Sigmoid colon (tissue), 4 donors: ENCODE results near the gene PUSL1.

ENCODE experiments used
- CTCF ChIP-seq, 4 experiments: fragments of 450-650 bp in 3 of 4; fragments of 200-600 bp in 1 of 4; IDR thresholded peaks; one replicate each; pipeline ENCODE4 v1.5.1; 2016 to 2019; ENCODE audit warnings: antibody characterized with exemption in 4 of 4, mild to moderate bottlenecking in 3 of 4, moderate library complexity in 2 of 4
- EP300 ChIP-seq, 4 donors: sonication (generic); formaldehyde crosslinking; IDR thresholded peaks; one replicate each; pipeline ENCODE4 v1.6.1; 2017; ENCODE audit warnings: antibody characterized with exemption in 4 of 4
- POLR2A ChIP-seq, 2 donors: fragments of 450-650 bp; IDR thresholded peaks; one replicate each; pipeline ENCODE4 v1.6.1; 2016; ENCODE audit warnings: antibody characterized with exemption in 2 of 2, mild to moderate bottlenecking in 2 of 2, moderate library complexity in 2 of 2

- TF ChIP-seq CTCF (IDR thresholded peaks at IDR 0.05) (no peak), POLR2A (IDR thresholded peaks at IDR 0.05) (no peak), EP300 (IDR thresholded peaks at IDR 0.05) (no peak)
Measured at GRCh38 chr1:1330366-1331067, 22.1 kb downstream of the PUSL1 start.
